Measurements from ENCODE around the gene ZNRF4.

ZNRF4 gene

DNA sequence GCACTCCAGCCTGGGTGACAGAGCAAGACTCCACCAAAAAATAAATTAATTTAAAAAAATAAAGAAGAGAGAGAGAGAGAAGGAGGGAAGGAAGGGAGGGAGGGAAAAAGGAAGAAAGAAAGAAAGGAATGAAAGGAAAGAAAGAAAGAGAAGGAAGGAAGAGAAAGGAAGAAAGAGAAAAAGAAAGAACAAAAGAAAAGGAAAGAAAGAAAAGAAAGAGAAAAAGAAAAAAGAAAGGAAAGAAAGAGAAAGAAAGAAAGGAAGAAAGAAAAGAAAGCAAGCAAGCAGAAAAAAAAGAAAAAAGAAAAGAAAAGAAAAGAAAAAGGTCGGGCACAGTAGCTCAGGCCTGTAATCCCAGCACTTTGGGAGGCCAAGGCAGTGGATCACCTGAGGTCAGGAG lies 14.9 kb upstream of the ZNRF4 start:
- no peak for DNase-seq (ENCODE audit: low read depth in 2 of 2)

DNA sequence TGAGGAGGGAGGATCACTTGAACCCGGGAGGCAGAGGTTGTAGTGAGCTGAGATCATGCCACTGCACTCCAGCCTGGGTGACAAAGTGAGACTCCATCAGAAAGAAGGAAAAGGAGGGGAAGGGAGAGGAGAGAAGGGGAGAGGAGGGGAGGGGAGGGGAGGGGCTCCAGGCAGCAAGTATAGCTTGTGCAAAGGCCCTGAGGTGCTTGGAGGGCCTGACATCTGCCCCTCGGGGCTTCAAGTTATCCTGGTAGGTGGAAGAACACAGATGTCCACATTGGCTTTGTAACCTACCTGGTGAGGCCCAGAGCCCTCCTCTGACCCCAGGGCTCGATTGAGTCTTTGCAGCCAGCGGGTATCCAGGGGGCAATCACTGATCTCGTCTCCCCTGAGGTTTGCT lies 11.5 kb upstream of the ZNRF4 start:
- no peak for DNase-seq (ENCODE audit: low read depth in 2 of 2)

DNA sequence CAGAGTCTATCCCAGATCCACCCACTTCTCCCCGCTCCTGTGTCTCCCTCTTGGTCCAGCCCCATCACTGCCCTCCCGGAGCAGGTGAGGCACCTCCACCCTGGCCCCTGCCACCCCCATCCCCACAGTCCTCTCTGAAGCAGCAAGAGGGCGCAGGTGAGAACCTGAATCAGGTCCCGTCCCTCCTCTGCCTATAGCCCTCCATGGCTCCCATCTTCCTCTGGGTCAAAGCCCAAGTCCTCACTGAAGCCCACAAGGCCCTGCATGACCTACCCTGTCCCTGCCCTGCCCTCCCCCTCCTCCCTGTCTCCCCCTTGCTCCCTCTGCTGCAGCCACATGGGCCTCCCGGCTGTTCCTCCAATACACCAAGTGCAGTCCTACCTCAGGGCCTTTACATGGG lies 10.8 kb upstream of the ZNRF4 start:
- no peak for DNase-seq (ENCODE audit: low read depth in 2 of 2)

DNA sequence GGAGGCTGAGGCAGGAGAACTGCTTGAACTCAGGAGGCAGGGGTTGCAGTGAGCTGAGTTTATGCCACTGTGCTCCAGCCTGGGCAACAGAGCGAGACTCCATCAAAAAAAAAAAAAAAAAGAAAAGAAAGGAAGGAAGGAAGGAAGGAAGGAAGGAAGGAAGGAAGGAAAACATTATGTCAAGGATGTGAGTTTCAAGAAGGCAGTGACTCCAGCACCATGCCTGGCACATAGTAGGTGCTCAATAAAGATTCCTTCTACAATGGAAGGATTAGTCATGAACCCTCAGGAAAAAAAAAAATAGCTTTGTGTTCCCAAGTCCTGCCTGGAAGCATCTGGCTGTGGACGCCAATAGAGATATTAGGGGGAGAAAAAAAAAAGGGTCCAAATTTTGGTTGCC lies 10.1 kb upstream of the ZNRF4 start:
- DNase-seq (ENCODE audit: low read depth in 2 of 2), result no peak

DNA sequence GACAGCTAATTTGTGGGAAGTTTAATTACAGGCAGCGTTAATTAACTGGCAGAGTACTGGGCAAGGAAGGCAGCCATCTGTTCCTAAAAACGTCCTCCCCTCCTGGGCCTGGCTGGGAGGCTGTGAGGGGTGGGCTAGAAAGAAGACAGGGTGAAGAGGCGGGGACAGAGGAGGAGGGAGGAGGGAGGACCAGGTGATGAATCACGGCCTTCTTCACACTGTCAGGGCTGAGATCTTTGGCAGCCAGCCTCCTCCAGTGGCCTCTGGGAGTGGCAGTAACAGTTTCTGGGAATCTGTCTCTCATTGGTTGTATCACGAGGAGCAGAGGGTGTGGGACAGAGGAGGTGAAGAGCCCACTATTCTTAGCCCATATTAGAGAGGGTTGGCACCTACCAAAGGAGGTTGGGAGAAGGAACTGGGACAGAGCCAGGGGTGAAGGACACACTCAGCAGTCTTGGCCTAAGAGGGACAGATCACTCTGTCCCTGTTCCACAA lies 9.6 kb upstream of the ZNRF4 start:
- DNase-seq (ENCODE audit: low read depth in 2 of 2), result no peak

DNA sequence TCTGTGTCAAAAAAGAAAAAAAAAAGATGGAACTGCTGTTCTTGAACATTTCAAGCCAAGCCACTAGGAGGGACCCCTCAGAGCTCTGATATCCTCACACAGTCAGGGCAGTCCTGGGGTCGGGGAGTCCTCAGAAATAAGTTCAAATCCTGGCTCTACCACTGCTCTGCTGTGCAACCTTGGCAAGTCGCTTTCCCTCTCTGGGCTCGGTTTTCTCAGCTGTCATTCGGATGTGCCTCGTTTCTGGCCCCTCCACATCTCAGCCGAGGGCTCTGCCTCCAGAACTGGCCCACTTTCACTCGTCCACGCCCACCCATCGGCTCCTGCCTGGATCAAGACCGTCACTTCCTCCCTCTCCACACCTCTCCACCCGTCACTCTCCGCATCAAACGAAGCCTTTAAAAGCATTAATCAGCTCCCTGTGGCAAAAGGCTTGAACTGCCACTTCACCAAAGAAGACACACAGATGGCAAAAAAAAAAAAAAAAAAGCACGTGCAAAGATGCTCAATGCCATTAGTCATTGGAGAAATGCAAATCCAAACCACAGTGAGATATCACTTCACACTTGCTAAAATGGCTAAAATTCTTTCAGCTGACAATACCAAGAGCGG lies 7.4 kb upstream of the ZNRF4 start:
- DNase-seq (ENCODE audit: low read depth in 2 of 2), result no peak

DNA sequence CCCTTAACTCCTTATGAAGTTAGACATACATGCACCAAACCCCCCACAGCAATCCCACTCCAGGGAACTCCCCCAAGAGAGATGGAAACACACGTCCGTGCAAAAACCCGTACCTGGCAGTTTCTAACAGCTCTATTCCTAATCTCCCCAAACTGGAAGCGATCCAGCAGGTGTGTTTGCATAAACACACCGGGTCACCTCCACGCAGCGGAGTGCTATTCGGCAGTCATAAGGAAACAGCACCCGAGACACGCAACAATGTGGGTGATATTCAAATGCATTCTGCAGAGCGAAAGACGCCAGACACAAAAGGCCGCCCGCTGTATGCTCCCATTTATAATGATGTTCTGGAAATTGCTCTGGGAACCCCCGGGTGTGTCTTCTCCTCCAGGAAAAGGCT lies 6.8 kb upstream of the ZNRF4 start:
- no peak for DNase-seq (ENCODE audit: low read depth in 2 of 2)

DNA sequence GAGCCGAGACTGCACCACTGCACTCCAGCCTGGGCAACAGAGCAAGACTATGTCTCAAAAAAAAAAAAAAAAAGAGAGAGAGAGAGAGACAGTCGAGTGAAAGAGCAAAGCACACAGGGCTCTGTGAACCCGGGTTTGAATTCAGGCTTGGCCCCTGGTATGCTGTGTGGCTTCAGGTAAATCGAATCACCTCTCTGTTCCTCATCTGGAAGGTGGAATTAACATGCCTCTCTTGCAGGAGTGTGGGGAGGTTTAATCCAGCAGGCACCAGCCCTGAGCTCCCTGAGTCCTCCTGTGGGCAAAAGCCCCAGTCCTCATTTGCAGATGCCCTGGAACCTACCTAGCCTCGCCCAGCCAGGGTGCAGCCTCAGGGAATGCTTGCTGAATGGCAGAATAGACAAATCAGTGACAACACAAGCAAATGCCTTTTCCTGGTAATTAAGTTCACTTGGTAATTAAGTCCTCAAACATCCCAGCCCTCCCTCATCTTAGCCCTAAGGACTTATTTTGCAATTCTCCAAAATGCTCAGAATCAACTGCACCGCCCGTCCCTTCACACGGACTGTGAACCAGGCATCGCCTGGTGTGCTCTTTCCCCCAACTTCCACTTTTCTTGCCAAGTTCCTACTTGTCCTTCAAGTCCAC lies 4.6 kb upstream of the ZNRF4 start:
- DNase-seq (ENCODE audit: low read depth in 2 of 2), result no peak

DNA sequence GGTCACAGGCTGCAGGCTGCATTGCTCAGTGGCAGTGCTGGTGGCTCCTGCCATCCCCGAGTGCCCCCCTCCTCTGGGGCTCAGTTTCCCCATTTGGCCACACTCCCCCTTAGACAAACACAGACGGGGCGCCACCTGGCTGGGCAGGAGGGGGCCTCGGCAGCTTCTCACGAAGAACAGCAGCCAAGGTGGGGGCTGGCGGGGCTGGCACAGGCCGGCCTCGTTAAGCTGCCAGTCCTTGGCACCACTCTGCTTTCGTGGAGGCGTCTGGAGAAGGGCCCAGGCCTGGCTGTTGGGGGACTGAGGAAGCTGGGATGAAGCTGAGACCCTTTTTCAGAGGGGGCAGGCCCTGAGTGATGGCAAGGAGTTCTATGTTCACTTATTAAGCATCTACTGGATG lies 3.7 kb upstream of the ZNRF4 start:
- no peak for DNase-seq (ENCODE audit: low read depth in 2 of 2)

DNA sequence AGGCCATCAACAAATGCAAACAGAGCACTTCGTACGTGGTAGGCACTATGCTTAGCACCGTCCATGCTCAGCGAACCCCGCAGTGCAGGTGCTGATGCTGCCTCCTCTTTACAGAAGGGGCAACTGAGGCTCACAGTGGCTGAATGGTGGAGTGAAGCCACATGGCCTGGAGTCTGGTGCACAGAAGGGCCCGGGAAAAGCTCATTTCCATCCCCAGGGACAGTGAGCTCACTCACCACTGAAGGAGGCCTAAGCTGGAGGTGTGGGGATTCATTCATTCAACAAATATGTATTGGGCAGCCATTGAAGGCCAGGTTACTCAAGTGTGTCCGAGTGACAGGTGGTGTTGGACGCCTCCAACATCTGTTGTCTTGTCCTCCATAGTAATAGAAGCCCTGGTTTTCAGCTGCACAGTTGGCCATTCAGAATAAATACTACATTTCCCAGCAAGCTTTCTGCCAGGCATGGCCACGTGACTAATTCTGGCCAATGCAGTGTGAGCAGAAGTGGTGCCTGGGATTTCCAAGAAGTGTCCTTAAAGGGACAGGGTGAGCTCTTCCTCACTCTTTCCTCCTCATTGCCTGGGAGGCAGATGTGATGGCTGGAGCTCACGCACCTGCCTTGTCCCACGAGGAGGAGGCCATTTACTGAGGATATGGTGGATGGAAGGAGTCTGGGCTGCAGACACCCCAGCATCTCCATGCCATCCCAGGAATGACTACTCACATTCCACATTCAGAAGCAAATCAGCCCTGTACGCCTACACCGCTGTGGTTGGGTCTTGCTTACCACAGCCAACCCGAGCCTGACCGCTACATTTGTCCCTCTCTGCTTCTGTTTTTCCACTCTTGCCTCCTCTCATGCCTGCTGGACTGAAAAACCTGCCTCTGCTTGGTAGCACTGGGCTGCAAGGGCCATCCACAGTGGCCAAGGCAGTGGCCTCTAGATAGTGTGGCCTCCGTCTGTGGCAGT lies 2.3 kb upstream of the ZNRF4 start:
- DNase-seq (ENCODE audit: low read depth in 2 of 2), result no peak

DNA sequence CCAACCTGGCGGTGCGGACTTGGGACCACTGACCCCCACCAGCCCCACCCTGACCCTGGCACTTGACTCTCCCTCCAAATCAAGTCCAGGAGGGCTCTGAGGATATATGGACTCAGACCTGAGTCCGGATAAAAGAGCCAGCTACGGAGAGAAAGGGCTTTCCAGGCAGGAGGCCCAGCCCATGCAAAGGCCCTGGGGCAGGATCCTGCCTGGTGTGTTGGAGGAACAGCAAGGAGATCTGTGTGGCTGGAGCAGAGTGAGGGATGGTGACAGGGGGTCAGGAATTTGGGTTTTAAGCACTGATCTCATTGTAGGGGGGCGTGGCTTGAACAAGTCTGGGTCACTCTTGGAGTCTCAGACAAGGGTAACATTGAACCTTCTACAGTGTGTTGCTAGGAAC lies 474 bp upstream of the ZNRF4 start:
- no peak for DNase-seq (ENCODE audit: low read depth in 2 of 2)

DNA sequence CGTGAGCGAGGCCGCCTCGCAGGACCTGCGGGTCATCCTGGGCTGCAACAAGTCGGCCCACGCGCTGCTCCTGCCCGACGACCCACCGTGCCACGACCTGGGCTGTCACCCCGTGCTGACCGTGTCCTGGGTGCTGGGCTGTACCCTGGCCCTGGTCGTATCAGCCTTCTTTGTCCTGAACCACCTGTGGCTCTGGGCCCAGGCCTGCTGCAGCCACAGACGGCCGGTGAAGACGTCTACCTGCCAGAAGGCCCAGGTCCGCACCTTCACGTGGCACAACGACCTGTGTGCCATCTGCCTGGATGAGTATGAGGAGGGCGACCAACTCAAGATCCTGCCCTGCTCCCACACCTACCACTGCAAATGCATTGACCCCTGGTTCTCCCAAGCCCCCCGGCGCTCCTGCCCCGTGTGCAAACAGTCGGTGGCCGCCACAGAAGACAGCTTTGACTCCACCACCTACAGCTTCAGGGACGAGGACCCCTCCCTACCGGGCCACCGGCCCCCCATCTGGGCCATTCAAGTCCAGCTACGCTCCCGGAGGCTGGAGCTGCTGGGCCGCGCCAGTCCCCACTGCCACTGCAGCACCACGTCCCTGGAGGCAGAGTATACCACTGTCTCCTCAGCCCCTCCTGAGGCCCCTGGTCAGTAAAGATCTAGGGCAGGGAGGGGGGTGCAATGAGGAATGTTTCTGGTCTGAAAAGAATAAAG lies 1.1 kb downstream of the ZNRF4 start:
- no peak for DNase-seq (ENCODE audit: low read depth in 2 of 2)

DNA sequence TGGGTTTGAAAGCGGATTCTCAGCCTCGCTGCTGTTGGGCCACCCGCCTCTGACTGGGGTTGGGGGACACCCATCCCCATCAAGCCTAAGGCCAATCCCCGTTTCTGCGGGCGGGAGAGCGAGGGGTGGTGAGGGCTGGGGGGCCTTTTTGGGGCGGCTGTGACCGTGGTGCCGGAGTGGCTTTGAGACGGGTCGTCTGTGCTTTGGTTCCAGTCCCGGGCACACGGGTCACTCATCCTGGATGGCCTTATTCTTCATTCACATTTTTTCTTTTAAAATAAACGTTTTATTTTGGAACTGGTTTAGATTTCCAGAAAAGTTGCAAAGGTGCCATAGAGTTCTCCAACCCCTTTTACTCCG lies 1.6 kb downstream of the ZNRF4 start:
- no peak for DNase-seq (ENCODE audit: low read depth in 2 of 2)

DNA sequence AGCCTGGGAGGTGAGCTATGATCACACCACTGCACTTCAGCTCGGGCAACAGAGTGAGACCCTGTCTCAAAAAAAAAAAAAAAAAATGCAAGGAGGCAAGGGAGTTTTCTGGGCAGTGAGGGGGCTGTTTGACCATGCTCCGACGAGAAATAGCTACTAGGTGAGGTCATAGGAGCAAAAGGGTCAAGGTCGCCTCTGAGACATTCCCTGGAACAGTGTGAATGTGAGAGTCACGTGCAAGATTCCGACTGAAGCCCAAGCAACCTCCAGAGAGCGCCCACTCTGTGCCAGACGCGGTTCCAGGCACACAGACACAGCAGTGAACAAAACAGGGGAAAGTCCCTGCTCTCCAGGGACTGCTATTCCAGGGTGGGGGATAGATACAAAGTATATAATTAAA lies 2.5 kb downstream of the ZNRF4 start:
- DNase-seq (ENCODE audit: low read depth in 2 of 2), result no peak

DNA sequence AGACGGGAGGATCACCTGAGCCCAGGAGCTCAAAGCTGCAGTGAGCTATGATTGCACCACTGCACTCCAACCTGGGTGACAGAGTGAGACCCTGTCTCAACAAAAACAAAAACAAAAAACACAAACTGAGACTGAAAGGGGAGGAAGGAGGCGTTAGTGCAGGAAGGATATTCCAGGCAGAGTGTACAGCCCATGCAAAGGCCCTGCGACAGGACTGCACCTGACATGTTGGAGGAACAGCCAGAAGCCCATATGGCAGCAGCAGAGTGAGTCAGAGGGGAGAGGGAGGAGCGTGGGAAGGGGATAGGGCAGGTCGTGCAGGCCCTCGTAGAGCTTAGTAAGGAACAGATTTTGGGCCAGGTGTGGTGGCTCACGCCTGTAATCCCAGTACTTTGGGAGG lies 3.2 kb downstream of the ZNRF4 start:
- DNase-seq (ENCODE audit: low read depth in 2 of 2), result no peak

DNA sequence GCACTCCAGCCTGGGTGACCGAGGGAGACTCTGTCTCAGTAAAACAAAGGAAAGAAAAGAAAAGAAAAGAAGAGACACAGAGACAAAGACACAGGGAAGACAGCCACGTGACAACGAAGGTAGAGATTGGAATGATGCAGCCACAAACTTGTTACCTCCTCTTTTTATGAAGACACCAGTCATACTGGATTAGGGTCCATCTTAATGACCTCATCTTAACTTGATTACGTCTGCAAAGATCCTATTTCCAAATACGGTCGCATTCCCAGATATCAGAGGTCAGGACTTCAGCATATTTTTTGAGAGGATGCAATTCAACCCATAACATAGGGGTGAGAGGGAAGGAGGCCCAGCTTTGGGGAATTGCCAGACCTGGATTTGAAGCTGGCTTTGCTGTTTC lies 4.1 kb downstream of the ZNRF4 start:
- no peak for DNase-seq (ENCODE audit: low read depth in 2 of 2)

DNA sequence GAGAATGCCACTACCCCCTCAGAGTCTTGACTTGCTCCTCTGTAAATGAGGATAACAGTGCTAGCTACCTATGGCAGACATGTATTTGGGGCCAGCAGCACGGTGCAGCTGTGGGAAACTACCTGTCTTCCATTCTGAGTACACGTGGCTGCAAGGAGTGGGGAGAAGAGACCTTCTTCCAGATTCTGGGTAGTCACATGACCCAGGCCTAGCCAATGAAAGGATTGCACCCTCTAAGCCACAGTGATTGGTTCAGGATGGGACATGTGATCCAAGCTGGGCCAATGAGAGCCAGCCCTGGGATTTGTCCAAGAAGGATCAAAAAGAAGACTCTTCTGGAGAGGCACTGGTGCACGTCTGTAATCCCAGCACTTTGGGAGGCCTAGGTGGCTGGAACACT lies 5.5 kb downstream of the ZNRF4 start:
- no peak for DNase-seq (ENCODE audit: low read depth in 2 of 2)

DNA sequence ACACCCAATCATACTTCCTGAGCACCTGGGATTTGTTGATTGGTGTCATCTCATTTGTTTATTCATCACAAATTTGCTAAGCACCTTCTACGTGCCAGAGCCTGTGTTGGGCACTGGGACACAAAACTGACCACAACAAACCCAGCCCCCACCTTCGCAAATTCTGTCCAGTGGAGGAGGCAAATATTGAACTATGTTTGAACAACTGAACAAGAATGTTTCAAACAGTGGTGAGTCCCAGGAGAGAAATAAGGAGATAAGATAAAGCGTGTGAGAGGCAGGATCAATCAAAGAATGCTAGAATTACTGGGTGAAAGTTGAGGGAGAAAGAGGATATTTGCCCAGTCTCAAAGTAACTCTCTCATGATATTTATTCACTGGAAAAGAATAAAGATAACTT lies 8.7 kb downstream of the ZNRF4 start:
- no peak for DNase-seq (ENCODE audit: low read depth in 2 of 2)

DNA sequence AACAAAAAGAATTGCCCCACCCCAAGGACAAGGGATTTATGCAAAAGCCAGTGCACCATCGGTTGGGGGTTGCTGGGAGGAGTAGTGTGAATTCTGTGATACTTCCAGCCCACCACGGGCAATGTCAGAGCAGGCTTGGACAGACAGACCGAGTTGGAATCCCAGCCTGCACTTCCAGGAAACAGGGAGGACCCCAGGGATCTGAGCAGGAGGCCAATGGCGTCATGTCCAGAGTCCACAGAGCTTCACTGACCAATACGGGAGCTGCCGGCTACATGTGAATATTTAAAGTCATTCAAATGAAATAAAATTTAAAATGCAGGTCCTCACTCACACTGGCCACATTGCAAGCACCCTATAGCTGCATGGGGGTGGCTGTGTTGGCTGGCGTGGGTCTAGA lies 10.9 kb downstream of the ZNRF4 start:
- DNase-seq (ENCODE audit: low read depth in 2 of 2), result no peak

DNA sequence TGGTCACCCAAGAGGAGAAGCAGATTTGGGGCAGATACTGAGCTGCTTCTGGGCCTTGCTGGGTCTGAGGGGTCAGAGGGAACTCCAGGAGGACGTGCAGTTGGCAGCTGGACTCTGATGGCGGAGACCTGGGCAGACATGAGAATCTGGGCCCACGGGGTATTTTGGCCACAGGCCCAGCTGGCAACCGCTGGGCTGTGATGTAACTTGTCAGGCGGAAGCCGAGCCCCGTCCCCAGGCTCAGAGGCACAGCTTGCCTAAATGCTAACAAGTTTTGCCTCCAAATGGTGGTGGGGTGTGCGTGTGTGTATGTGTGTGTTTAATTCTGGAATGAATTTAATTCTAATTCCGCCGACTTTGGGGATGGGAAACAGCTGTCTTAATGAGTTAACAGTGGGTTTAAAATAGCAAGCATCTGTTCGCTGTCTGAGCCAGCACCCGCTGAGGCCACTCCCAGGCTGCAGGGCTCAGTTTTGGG lies 11.6 kb downstream of the ZNRF4 start:
- no peak for DNase-seq (ENCODE audit: low read depth in 2 of 2)

DNA sequence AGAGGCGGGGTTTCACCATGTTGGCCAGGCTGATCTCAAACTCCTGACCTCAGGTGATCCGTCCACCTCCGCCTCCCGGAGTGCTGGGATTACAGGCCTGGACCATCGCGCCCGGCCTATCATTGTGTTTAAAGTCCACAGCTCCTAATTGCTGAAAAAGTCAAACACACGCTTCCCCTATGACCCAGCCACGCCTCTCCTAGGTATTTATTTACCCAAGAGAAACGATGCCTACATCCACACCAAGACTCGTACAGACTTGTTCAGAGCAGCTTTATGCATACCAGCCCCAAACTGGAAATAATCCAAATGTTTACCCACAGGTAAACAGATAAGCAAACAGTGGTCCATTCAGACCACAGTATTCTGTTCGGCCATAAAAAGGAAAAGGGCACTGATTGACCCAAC lies 15.1 kb downstream of the ZNRF4 start:
- no peak for DNase-seq (ENCODE audit: low read depth in 2 of 2)

DNA sequence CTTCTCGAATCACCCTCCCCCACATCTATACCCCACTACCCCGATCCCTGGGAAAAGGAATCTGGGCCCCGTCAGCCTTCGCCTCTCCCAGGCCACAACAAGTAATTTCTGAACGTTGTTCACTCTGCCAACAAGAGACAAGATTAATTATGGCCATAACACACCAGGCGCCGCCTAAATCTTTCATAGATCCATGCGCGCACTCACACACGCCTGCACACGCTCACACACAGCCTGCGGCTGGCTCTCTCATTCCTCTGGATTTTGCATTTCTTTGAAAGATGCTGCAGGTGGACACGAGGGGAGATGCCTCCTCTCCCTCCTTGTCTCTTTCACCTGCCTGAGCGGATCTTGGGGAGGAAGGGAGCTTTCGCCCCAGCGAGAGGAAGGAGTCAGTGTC lies 17.1 kb downstream of the ZNRF4 start:
- no peak for DNase-seq (ENCODE audit: low read depth in 2 of 2)

All from stimulated activated CD8-positive, alpha-beta memory T cell treated with anti-CD3 and anti-CD28 coated beads, Interleukin-15, amount 100 ng/mL, for 48 hours (primary cell).